Neural progenitor cell (in vitro differentiated cells): Measurements from ENCODE around the gene IGFLR1.

ENCODE experiments used
- EZH2 ChIP-seq: fragments of 200-600 bp; sonication (generic); IDR thresholded peaks from 2 replicates; pipeline ENCODE4 v1.6.1; 2017; ENCODE audit warnings: antibody characterized with exemption, mild to moderate bottlenecking, moderate library complexity
- EZH2phosphoT487 ChIP-seq: fragments of 200-600 bp; sonication (generic); IDR thresholded peaks from 2 replicates; pipeline ENCODE4 v1.6.1; 2017; ENCODE audit warnings: antibody characterized with exemption
- TF ChIP-seq, protein P1 (sequence below): fragments of 200-600 bp; sonication (generic); IDR thresholded peaks from 2 replicates; pipeline ENCODE4 v1.5.1; 2017; ENCODE audit warnings: antibody characterized with exemption, mild to moderate bottlenecking

DNA sequence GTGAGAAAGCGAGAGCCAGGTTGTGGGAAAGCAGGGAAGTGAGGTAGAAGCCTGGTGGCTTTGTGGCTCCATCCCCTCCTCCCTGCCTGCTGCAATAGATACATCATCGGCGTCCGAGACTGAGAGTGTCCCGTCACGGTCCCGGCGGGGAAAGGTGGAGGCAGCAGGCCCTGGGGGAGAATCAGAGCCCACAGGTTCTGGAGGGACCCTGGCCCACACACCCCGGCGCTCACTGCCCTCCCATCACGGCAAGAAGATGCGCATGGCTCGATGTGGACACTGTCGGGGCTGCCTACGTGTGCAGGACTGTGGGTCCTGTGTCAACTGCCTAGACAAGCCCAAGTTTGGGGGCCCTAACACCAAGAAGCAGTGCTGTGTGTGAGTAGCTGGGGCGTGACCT lies 19.4 kb downstream of the IGFLR1 start:
- TF ChIP-seq EZH2 (no peak), EZH2phosphoT487 (no peak)
- TF ChIP-seq, protein P1, sequence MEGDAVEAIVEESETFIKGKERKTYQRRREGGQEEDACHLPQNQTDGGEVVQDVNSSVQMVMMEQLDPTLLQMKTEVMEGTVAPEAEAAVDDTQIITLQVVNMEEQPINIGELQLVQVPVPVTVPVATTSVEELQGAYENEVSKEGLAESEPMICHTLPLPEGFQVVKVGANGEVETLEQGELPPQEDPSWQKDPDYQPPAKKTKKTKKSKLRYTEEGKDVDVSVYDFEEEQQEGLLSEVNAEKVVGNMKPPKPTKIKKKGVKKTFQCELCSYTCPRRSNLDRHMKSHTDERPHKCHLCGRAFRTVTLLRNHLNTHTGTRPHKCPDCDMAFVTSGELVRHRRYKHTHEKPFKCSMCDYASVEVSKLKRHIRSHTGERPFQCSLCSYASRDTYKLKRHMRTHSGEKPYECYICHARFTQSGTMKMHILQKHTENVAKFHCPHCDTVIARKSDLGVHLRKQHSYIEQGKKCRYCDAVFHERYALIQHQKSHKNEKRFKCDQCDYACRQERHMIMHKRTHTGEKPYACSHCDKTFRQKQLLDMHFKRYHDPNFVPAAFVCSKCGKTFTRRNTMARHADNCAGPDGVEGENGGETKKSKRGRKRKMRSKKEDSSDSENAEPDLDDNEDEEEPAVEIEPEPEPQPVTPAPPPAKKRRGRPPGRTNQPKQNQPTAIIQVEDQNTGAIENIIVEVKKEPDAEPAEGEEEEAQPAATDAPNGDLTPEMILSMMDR = no peak
